Erythroblast (primary cell): ENCODE results near the gene KIF1B.

ENCODE experiments used
- DNase-seq, 2 experiments: peaks; one replicate each; lab custom pipeline; 2025; lab: John Stamatoyannopoulos, UW
- GATA1 ChIP-seq: IDR thresholded peaks from 2 replicates; pipeline ENCODE4 v1.6.1; 2011; ENCODE audit warnings: low read depth, mild to moderate bottlenecking, control low read depth, low read length, moderate library complexity
- POLR2A ChIP-seq: IDR thresholded peaks from 2 replicates; pipeline ENCODE4 v1.6.1; 2011; ENCODE audit warnings: mild to moderate bottlenecking, low read length

The KIF1B gene, protein sequence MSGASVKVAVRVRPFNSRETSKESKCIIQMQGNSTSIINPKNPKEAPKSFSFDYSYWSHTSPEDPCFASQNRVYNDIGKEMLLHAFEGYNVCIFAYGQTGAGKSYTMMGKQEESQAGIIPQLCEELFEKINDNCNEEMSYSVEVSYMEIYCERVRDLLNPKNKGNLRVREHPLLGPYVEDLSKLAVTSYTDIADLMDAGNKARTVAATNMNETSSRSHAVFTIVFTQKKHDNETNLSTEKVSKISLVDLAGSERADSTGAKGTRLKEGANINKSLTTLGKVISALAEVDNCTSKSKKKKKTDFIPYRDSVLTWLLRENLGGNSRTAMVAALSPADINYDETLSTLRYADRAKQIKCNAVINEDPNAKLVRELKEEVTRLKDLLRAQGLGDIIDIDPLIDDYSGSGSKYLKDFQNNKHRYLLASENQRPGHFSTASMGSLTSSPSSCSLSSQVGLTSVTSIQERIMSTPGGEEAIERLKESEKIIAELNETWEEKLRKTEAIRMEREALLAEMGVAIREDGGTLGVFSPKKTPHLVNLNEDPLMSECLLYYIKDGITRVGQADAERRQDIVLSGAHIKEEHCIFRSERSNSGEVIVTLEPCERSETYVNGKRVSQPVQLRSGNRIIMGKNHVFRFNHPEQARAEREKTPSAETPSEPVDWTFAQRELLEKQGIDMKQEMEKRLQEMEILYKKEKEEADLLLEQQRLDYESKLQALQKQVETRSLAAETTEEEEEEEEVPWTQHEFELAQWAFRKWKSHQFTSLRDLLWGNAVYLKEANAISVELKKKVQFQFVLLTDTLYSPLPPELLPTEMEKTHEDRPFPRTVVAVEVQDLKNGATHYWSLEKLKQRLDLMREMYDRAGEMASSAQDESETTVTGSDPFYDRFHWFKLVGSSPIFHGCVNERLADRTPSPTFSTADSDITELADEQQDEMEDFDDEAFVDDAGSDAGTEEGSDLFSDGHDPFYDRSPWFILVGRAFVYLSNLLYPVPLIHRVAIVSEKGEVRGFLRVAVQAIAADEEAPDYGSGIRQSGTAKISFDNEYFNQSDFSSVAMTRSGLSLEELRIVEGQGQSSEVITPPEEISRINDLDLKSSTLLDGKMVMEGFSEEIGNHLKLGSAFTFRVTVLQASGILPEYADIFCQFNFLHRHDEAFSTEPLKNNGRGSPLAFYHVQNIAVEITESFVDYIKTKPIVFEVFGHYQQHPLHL (N-terminal part only)

GRCh38 chr1:10209905-10210810 is at the start of gene KIF1B:
Gene KIF1B (plus strand): TSS chr1:10210570. CDS start chr1:10232329, 21,759 bp downstream.
- no peak for TF ChIP-seq GATA1
- no peak for TF ChIP-seq POLR2A
- peak; percentile 98 to 99 for DNase-seq

- DNase-seq, result no peak
- TF ChIP-seq POLR2A (no peak), GATA1 (no peak)
These were observed 49.4 kb upstream of the KIF1B start for GRCh38 chr1:10160907-10161490.

DNA sequence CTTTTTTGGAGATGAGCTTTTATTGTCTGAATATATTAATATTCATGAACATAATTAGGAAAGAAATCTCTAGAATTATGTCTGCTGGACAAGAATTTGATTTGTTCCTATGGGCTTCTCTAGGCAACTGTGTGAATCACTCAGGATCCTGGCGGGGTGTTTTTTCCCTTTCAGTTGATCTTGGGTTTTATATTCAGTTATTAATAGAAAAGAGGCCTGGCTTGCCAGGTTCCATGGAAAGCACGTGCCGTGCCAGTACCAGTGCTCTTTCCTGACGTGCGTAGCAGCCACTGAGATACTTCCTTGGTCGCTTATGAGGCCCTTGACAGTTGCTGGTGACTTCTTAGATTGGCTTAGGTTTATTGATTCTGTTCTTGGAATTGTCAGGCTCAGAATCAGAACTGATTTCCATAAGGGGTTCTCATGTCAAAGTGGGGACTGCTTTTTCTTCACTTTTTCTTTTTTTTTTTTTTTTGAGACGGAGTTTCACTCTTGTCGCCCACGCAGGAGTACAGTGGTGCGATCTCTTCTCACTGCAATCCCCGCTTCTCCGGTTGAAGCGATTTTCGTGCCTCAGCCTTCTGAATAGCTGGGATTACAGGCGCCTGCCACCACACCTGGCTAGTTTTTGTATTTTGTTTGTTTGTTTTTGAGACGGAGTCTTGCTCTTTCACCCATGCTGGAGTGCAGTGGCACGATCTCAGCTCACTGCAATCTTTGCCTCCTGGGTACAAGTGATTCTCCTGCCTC is 48.7 kb upstream of the KIF1B start:
- DNase-seq, result no peak
- TF ChIP-seq GATA1 (no peak), POLR2A (no peak)

- no peak for DNase-seq
- no peak for TF ChIP-seq GATA1
These were observed 41.4 kb upstream of the KIF1B start for GRCh38 chr1:10168912-10169514.

DNA sequence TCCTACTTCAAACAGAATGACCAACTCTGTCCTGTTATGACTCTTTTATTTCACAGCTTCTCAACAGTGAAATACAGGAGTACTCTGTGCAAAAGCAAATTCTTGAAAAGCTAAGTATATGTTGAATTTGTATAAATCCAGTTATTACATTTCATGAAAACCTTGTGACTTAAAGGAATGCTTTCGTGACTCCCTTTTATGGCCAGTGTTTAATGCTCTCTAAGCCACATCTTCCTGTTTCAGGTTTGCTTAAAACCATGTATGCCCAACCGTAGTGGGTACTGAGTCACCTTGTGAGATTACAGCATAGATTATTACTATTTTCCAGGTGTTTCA is 40.2 kb upstream of the KIF1B start:
- no peak for DNase-seq
- TF ChIP-seq POLR2A (no peak), GATA1 (no peak)

- DNase-seq, result no peak
- TF ChIP-seq POLR2A (no peak), GATA1 (no peak)
These were observed 39.1 kb upstream of the KIF1B start for GRCh38 chr1:10171105-10171767.

DNA sequence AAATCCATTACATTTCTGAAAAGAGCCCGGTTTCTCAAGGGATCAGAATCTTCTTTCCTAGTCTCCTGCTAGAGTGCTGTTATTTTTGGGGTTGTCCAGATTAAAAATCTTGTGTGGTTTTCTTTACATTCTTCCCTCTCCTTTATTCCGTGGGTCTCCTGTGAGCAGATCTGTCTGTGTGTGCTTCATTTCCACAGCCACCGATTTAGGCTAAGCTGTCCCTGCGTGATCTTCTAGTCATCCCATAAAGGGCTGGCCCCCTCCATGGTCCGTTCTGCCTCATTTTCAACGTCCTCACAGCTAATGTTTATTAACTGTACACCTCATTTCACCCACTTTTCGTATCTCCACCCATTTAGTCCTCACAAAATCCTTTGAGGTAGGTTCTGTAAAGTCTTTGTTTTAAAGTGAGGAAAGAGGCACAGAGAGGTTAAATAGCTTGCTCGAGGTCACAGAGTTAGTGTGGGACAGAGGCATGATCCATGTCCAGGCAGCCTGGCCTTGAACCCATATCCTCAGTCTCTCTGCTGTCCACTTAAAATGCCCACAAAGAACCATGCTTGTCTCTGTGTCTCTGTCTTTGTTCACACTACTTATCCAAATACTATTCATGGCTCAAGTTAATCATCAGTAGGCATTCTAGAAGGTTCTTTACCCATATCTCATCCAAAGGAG is 38.2 kb upstream of the KIF1B start:
- TF ChIP-seq POLR2A (no peak), GATA1 (no peak)
- no peak for DNase-seq

DNA sequence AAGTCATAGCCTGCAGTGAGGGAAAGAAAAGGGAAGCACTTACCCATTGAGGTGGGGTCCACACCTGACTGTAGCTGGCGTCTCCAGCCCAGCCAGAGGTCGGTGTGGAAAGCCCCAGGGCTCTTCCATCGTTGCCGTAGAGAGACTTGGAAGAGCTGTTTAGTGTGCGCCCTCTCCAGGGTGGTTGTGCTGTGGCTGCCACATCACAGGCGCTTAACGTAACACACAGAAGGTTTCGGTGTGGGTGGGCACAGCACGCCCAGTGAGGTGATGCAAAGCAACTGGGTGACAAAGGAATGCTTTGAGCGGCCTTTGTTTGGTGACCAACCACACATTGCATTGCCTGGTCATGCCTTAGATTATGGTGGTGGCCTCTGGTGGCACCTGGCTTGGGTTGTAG is 36.8 kb upstream of the KIF1B start:
- TF ChIP-seq POLR2A (no peak), GATA1 (no peak)
- no peak for DNase-seq

- no peak for TF ChIP-seq POLR2A
- no peak for TF ChIP-seq GATA1
- DNase-seq, result no peak
These were observed 32.5 kb upstream of the KIF1B start for GRCh38 chr1:10177876-10178275.

- no peak for DNase-seq
- TF ChIP-seq POLR2A (no peak), GATA1 (no peak)
These were observed 31.6 kb upstream of the KIF1B start for GRCh38 chr1:10178597-10179405.
